NOMO-1 (cell line): ENCODE results near the gene SLC33A1.
A peak's percentile ranks its signal among the peaks of the same experiment; 100 is the strongest.
"Not testable (repeated sequence)": the region's sequence is repeated elsewhere in the genome, so short reads cannot be mapped to it uniquely, and the experiment has no call there.

Experiments
- DNase-seq, 2 experiments: peaks; one replicate each; lab custom pipeline; 2025; ENCODE audit not compliant: unreplicated experiment in 2 of 2; lab: John Stamatoyannopoulos, UW

The SLC33A1 gene

GRCh38 chr3:155862290-155862982, 8.2 kb upstream of the SLC33A1 start:
- peak; percentile 46 to 63 for DNase-seq

- DNase-seq: no peak
Measured at GRCh38 chr3:155861476-155862183, 7.4 kb upstream of the SLC33A1 start.

GRCh38 chr3:155860424-155860823, 6.2 kb upstream of the SLC33A1 start:
- DNase-seq: not testable (repeated sequence)

GRCh38 chr3:155859859-155860258, 5.6 kb upstream of the SLC33A1 start:
- peak; percentile 26 to 69 for DNase-seq

GRCh38 chr3:155853214-155854140, 750 bp downstream of the SLC33A1 start:
- DNase-seq: peak; percentile 29 to 34

- DNase-seq: no peak
Measured at GRCh38 chr3:155852341-155852740, 1.9 kb downstream of the SLC33A1 start.

GRCh38 chr3:155849404-155849803, 4.8 kb downstream of the SLC33A1 start:
- DNase-seq: not testable (repeated sequence)

- DNase-seq: no peak
Measured at GRCh38 chr3:155847993-155848392, 6.2 kb downstream of the SLC33A1 start.

- DNase-seq: no peak
Measured at GRCh38 chr3:155846119-155846518, 8.1 kb downstream of the SLC33A1 start.

GRCh38 chr3:155843569-155843968, 10.7 kb downstream of the SLC33A1 start:
- no peak for DNase-seq

GRCh38 chr3:155835341-155836071, 18.7 kb downstream of the SLC33A1 start:
- no peak for DNase-seq

GRCh38 chr3:155828490-155829098, 25.6 kb downstream of the SLC33A1 start:
- not testable (repeated sequence) for DNase-seq

- DNase-seq: no peak
Measured at GRCh38 chr3:155815030-155815545, 39.1 kb downstream of the SLC33A1 start.

- DNase-seq: not testable (repeated sequence)
Measured at GRCh38 chr3:155813224-155813623, 41.0 kb downstream of the SLC33A1 start.

- no peak for DNase-seq
Measured at GRCh38 chr3:155809181-155809580, 45.0 kb downstream of the SLC33A1 start.

- DNase-seq: no peak
Measured at GRCh38 chr3:155807823-155808222, 46.4 kb downstream of the SLC33A1 start.

- DNase-seq: peak; percentile 84 to 85
Measured at GRCh38 chr3:155805802-155806618, 48.2 kb downstream of the SLC33A1 start, which contains the start of gene C3orf33. C3orf33 (minus strand) TSS chr3:155806278; CDS start chr3:155806252, 26 bp downstream.

- DNase-seq: peak; percentile 68 to 71
Measured at GRCh38 chr3:155805204-155805801, 48.9 kb downstream of the SLC33A1 start.
